ENCODE measurements around the gene CPM. TPM values are rescaled to one million over a fixed set of nuclear protein-coding genes. Genes with fewer than 3 reads are reported as not detected.

CPM gene
- total RNA-seq, 3 donors from 2014 or later (not counting 1 experiment from before 2014, with no cell fraction given), result 0.25 to 1.6 (median 0.68) TPM

- no peaks in the 10 kb centered on the region for H3K9me3 ChIP-seq (ENCODE audit: control insufficient read depth, insufficient read depth, low read length)
- H3K27ac ChIP-seq (ENCODE audit: low read length), result no peak overlapping the region
- WGBS (ENCODE audit: insufficient coverage), result no CpG with 5 or more reads among the region's 2 CpGs
- H3K4me1 ChIP-seq (ENCODE audit: control insufficient read depth, insufficient read depth, low read length), result no peaks in the 10 kb centered on the region
- ATAC-seq (no peak), DNase-seq (no peak)
- H3K36me3 ChIP-seq (ENCODE audit: control insufficient read depth, insufficient read depth, low read length), result no peaks in the 10 kb centered on the region
- no peak for TF ChIP-seq CTCF (IDR thresholded peaks at IDR 0.05)
- intact Hi-C loops (cut with micrococcal nuclease), result no loop called here
- Mint-ChIP-seq H3K27me3 (ENCODE audit: low read depth in 2 of 2) (peaks cover 9 to 42% of the 10 kb centered on the region in 2 donors), H3K9me3 (peaks cover 0 to 6% of the 10 kb centered on the region in 2 donors), H3K4me3 (no peak overlapping the region), H3K27ac (no peak overlapping the region), H3K36me3 (no peaks in the 10 kb centered on the region), H3K4me1 (no peaks in the 10 kb centered on the region)
- no peaks in the 10 kb centered on the region for H3K27me3 ChIP-seq (ENCODE audit: control insufficient read depth, insufficient read depth, low read length)
- H3K4me3 ChIP-seq (ENCODE audit: low read length), result no peak overlapping the region
These were observed 45.7 kb upstream of the CPM start for GRCh38 chr12:68978678-68979077.

- no peak for ATAC-seq
- no peak overlapping the region for H3K4me3 ChIP-seq (ENCODE audit: low read length)
These were observed 45.1 kb upstream of the CPM start for GRCh38 chr12:68977909-68978610.

GRCh38 chr12:68977335-68977734 is 44.4 kb upstream of the CPM start:
- Histone ChIP-seq H3K4me1 (ENCODE audit: control insufficient read depth, insufficient read depth, low read length) (no peaks in the 10 kb centered on the region), H3K36me3 (ENCODE audit: control insufficient read depth, insufficient read depth, low read length) (no peaks in the 10 kb centered on the region), H3K4me3 (ENCODE audit: low read length) (no peak overlapping the region), H3K9me3 (ENCODE audit: control insufficient read depth, insufficient read depth, low read length) (no peaks in the 10 kb centered on the region), H3K27me3 (ENCODE audit: control insufficient read depth, insufficient read depth, low read length) (no peaks in the 10 kb centered on the region), H3K27ac (ENCODE audit: low read length) (no peak overlapping the region)
- WGBS (ENCODE audit: insufficient coverage), result 92% methylated on average over 3 of the region's 3 CpGs
- peaks cover 0 to 2% of the 10 kb centered on the region in 2 donors for H3K9me3 Mint-ChIP-seq
- intact Hi-C loops (cut with micrococcal nuclease), result no loop called here
- peaks cover 5 to 31% of the 10 kb centered on the region in 2 donors for H3K27me3 Mint-ChIP-seq (ENCODE audit: low read depth in 2 of 2)
- H3K4me3 Mint-ChIP-seq, result no peak overlapping the region
- DNase-seq (no peak), ATAC-seq (no peak)
- no peaks in the 10 kb centered on the region for H3K36me3 Mint-ChIP-seq
- no peak overlapping the region for H3K27ac Mint-ChIP-seq
- no peak for TF ChIP-seq CTCF (IDR thresholded peaks at IDR 0.05)
- H3K4me1 Mint-ChIP-seq, result no peaks in the 10 kb centered on the region

More at GRCh38 chr12:68977909-68978610, 45.1 kb upstream of the CPM start:
- Mint-ChIP-seq H3K36me3 (no peaks in the 10 kb centered on the region), H3K27me3 (ENCODE audit: low read depth in 2 of 2) (peaks cover 9 to 38% of the 10 kb centered on the region in 2 donors), H3K9me3 (peaks cover 0 to 5% of the 10 kb centered on the region in 2 donors), H3K4me3 (no peak overlapping the region), H3K27ac (no peak overlapping the region), H3K4me1 (no peaks in the 10 kb centered on the region)
- H3K4me1 ChIP-seq (ENCODE audit: control insufficient read depth, insufficient read depth, low read length), result no peaks in the 10 kb centered on the region
- no peak overlapping the region for H3K27ac ChIP-seq (ENCODE audit: low read length)
- DNase-seq, result no peak
- 62% methylated on average over 1 of the region's 1 CpG for WGBS (ENCODE audit: insufficient coverage)
- H3K9me3 ChIP-seq (ENCODE audit: control insufficient read depth, insufficient read depth, low read length), result no peaks in the 10 kb centered on the region
- no peak for TF ChIP-seq CTCF (IDR thresholded peaks at IDR 0.05)
- H3K36me3 ChIP-seq (ENCODE audit: control insufficient read depth, insufficient read depth, low read length), result no peaks in the 10 kb centered on the region
- intact Hi-C loops (cut with micrococcal nuclease), result no loop called here
- no peaks in the 10 kb centered on the region for H3K27me3 ChIP-seq (ENCODE audit: control insufficient read depth, insufficient read depth, low read length)

- Mint-ChIP-seq H3K9me3 (peaks cover 0 to 2% of the 10 kb centered on the region in 2 donors), H3K27me3 (ENCODE audit: low read depth in 2 of 2) (peaks cover 5 to 22% of the 10 kb centered on the region in 2 donors), H3K36me3 (no peaks in the 10 kb centered on the region), H3K4me3 (no peak overlapping the region), H3K27ac (no peak overlapping the region), H3K4me1 (no peaks in the 10 kb centered on the region)
- Histone ChIP-seq H3K36me3 (ENCODE audit: control insufficient read depth, insufficient read depth, low read length) (no peaks in the 10 kb centered on the region), H3K27me3 (ENCODE audit: control insufficient read depth, insufficient read depth, low read length) (no peaks in the 10 kb centered on the region), H3K9me3 (ENCODE audit: control insufficient read depth, insufficient read depth, low read length) (no peaks in the 10 kb centered on the region), H3K4me3 (ENCODE audit: low read length) (no peak overlapping the region), H3K27ac (ENCODE audit: low read length) (no peak overlapping the region), H3K4me1 (ENCODE audit: control insufficient read depth, insufficient read depth, low read length) (no peaks in the 10 kb centered on the region)
- intact Hi-C loops (cut with micrococcal nuclease), result no loop called here
- no peak for DNase-seq
- WGBS (ENCODE audit: insufficient coverage), result 88% methylated on average over 2 of the region's 2 CpGs
- TF ChIP-seq CTCF (IDR thresholded peaks at IDR 0.05), result no peak
- ATAC-seq, result no peak
These were observed 43.4 kb upstream of the CPM start for GRCh38 chr12:68976395-68976841.

Data from natural killer cell (primary cell).